DND-41 (cell line): ENCODE data around the gene QRICH1.

Experiments used
- EZH2 ChIP-seq: IDR thresholded peaks from 3 replicates; pipeline ENCODE4 v1.6.1; 2012; ENCODE audit warnings: borderline replicate concordance, low read depth, mild to moderate bottlenecking, moderate library complexity, low read length, inconsistent platforms; ENCODE audit not compliant: severe bottlenecking
- TF ChIP-seq, protein P1 (sequence below): IDR thresholded peaks from 2 replicates; pipeline ENCODE4 v1.5.1; 2012; ENCODE audit warnings: borderline replicate concordance, low read length, moderate library complexity, mild to moderate bottlenecking; ENCODE audit not compliant: poor library complexity, severe bottlenecking; ENCODE audit errors: extremely low read depth

DNA sequence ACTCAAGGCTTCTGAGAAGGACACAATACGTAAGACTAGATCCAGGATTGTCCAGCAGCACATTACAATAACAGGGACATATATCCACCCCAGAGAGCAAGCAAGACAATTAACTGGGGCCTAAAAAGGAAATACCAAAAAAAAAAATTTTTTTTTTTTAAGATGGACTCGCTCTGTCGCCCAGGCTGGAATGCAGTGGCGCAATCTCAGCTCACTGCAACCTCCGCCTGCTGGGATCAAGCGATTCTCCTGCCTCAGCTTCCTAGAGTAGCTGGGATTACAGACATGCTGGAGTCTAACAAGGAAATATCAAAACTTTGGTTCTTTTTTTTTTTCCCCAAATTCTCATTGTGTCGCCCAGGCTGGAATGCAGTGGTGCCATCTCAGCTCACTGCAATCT is 35.9 kb downstream of the QRICH1 start:
- TF ChIP-seq, protein P1, sequence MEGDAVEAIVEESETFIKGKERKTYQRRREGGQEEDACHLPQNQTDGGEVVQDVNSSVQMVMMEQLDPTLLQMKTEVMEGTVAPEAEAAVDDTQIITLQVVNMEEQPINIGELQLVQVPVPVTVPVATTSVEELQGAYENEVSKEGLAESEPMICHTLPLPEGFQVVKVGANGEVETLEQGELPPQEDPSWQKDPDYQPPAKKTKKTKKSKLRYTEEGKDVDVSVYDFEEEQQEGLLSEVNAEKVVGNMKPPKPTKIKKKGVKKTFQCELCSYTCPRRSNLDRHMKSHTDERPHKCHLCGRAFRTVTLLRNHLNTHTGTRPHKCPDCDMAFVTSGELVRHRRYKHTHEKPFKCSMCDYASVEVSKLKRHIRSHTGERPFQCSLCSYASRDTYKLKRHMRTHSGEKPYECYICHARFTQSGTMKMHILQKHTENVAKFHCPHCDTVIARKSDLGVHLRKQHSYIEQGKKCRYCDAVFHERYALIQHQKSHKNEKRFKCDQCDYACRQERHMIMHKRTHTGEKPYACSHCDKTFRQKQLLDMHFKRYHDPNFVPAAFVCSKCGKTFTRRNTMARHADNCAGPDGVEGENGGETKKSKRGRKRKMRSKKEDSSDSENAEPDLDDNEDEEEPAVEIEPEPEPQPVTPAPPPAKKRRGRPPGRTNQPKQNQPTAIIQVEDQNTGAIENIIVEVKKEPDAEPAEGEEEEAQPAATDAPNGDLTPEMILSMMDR = no peak
- no peak for TF ChIP-seq EZH2
